GM23248 (cell line): ENCODE data around the gene CHAC1. TPM values are rescaled to one million over a fixed set of nuclear protein-coding genes. Genes with fewer than 3 reads are reported as not detected.

ENCODE experiments used
- DNase-seq: peaks from one replicate; pipeline ENCODE4 v3.0.0-alpha.2; 2015
- H2AFZ ChIP-seq: fragments of 200-600 bp; sonication (generic); 2 replicates; pipeline ENCODE4 v1.6.1; 2016; ENCODE audit warnings: antibody characterized with exemption
- H3F3A ChIP-seq: fragments of 200-600 bp; sonication (generic); 2 replicates; pipeline ENCODE4 v1.6.1; 2016; ENCODE audit warnings: mild to moderate bottlenecking, antibody characterized with exemption, mixed run types; ENCODE audit not compliant: insufficient read depth
- H3K27ac ChIP-seq: fragments of 200-600 bp; sonication (generic); 2 replicates; pipeline ENCODE4 v1.5.1; 2016; ENCODE audit warnings: mild to moderate bottlenecking
- H3K27me3 ChIP-seq: fragments of 200-600 bp; sonication (generic); replicated peaks from 2 replicates; pipeline ENCODE4 v1.6.1; 2016; ENCODE audit warnings: mild to moderate bottlenecking; ENCODE audit not compliant: insufficient read depth
- H3K36me3 ChIP-seq: fragments of 200-600 bp; sonication (generic); 2 replicates; pipeline ENCODE4 v1.6.1; 2016; ENCODE audit warnings: low read depth, mild to moderate bottlenecking
- H3K4me1 ChIP-seq: fragments of 200-600 bp; sonication (generic); 2 replicates; pipeline ENCODE4 v1.6.1; 2016; ENCODE audit warnings: mild to moderate bottlenecking; ENCODE audit not compliant: insufficient read depth
- H3K4me2 ChIP-seq: fragments of 200-600 bp; sonication (generic); one replicate; pipeline ENCODE4 v1.6.1; 2016; ENCODE audit warnings: mild to moderate bottlenecking; ENCODE audit not compliant: unreplicated experiment
- H3K4me3 ChIP-seq: fragments of 200-600 bp; sonication (generic); 2 replicates; pipeline ENCODE4 v1.5.1; 2016; ENCODE audit warnings: mild to moderate bottlenecking
- H3K79me2 ChIP-seq: fragments of 200-600 bp; sonication (generic); 2 replicates; pipeline ENCODE4 v1.6.1; 2016; ENCODE audit warnings: mild to moderate bottlenecking; ENCODE audit not compliant: insufficient read depth
- H3K9ac ChIP-seq: fragments of 200-600 bp; sonication (generic); 2 replicates; pipeline ENCODE4 v1.6.1; 2016; ENCODE audit warnings: mild to moderate bottlenecking
- H3K9me2 ChIP-seq: fragments of 200-600 bp; sonication (generic); 2 replicates; pipeline ENCODE4 v1.6.1; 2016; ENCODE audit warnings: mixed run types, mild to moderate bottlenecking, moderate library complexity; ENCODE audit not compliant: insufficient read depth
- H3K9me3 ChIP-seq: fragments of 200-600 bp; sonication (generic); one replicate; pipeline ENCODE4 v1.6.1; 2017; ENCODE audit warnings: low read depth
- H4K20me1 ChIP-seq: fragments of 200-600 bp; sonication (generic); 2 replicates; pipeline ENCODE4 v1.6.0; 2016; ENCODE audit not compliant: insufficient read depth
- EZH2 ChIP-seq: fragments of 200-600 bp; sonication (generic); IDR thresholded peaks from 2 replicates; pipeline ENCODE4 v1.6.1; 2018; ENCODE audit warnings: antibody characterized with exemption, mild to moderate bottlenecking; ENCODE audit not compliant: insufficient read depth, poor library complexity, severe bottlenecking
- EZH2phosphoT487 ChIP-seq: fragments of 200-600 bp; sonication (generic); IDR thresholded peaks from 2 replicates; pipeline ENCODE4 v1.6.1; 2018; ENCODE audit warnings: antibody characterized with exemption, moderate library complexity, mild to moderate bottlenecking, low read depth; ENCODE audit not compliant: insufficient read depth
- WGBS, 2 experiments: methylation state at CpG; one replicate each; pipeline ENCODE4 v1.1.6; 2015 to 2017; ENCODE audit warnings: low lambda C conversion rate in 2 of 2, low coverage in 1 of 2; ENCODE audit errors: missing lambda C conversion rate in 2 of 2; 5-methylcytosine and 5-hydroxymethylcytosine counted together
- in situ Hi-C: fragments of 300-500 bp; cut with MboI; formaldehyde crosslinking; loops from 2 replicates; pipeline ENCODE4 v1.15.0; 2020
- polyA plus RNA-seq: library from polyadenylated mRNA; unstranded; fragments of >200 nt; fragmentation: Nextera tagmentation; extraction: Ambion mirVana; gene quantifications from 2 replicates; pipeline ENCODE4 v1.2.1, GENCODE V29; 2016
- total RNA-seq: library from RNA; depleted of rRNA; stranded (reverse); fragments of >200 nt; shearing (Covaris generic); gene quantifications from 2 replicates; pipeline ENCODE4 v1.2.3, GENCODE V29; 2014

CHAC1 gene
- total and polyA plus RNA-seq, 2 experiments from 2014 or later, result 43.8 to 74.4 TPM

GRCh38 chr15:40911693-40912092 lies 41.6 kb upstream of the CHAC1 start:
- Histone ChIP-seq H2AFZ (no peak overlapping the region), H3K27me3 (no peaks in the 10 kb centered on the region), H3K4me3 (no peak overlapping the region), H3K4me2 (no peak overlapping the region), H3K9ac (no peak overlapping the region), H3F3A (0 out of 2 replicates have a peak, but pooled peaks cover 4% of the 10 kb centered on the region), H3K9me2 (no peaks in the 10 kb centered on the region), H3K36me3 (no peaks in the 10 kb centered on the region), H3K9me3 (no peaks in the 10 kb centered on the region), H4K20me1 (no peaks in the 10 kb centered on the region), H3K79me2 (no peaks in the 10 kb centered on the region), H3K27ac (no peak overlapping the region), H3K4me1 (peaks cover 17% of the 10 kb centered on the region)
- no peak for TF ChIP-seq EZH2phosphoT487
- TF ChIP-seq EZH2, result no peak
- no peak for DNase-seq
- in situ Hi-C loops, result loop anchor here (10.0 kb wide), 1 partner anchor 263 kb away; no protein-coding TSS in a partner anchor
- 73 to 90% methylated on average over 2 of the region's 2 CpGs for WGBS, 2 experiments

- TF ChIP-seq EZH2phosphoT487 (no peak), EZH2 (no peak)
- Histone ChIP-seq H3K4me1 (peaks cover 11% of the 10 kb centered on the region), H3K9me2 (no peaks in the 10 kb centered on the region), H3F3A (0 out of 2 replicates have a peak, but pooled peaks cover 4% of the 10 kb centered on the region), H3K79me2 (no peaks in the 10 kb centered on the region), H3K27ac (no peak overlapping the region), H3K9me3 (no peaks in the 10 kb centered on the region), H3K36me3 (no peaks in the 10 kb centered on the region), H3K4me2 (no peak overlapping the region), H3K4me3 (no peak overlapping the region), H3K9ac (no peak overlapping the region), H2AFZ (no peak overlapping the region), H4K20me1 (no peaks in the 10 kb centered on the region), H3K27me3 (no peaks in the 10 kb centered on the region)
- 86 to 93% methylated on average over 6 of the region's 6 CpGs for WGBS, 2 experiments
- DNase-seq, result no peak
- in situ Hi-C loops, result loop anchor here (10.0 kb wide), 1 partner anchor 262 kb away; no protein-coding TSS in a partner anchor
These were observed 40.8 kb upstream of the CHAC1 start for GRCh38 chr15:40912478-40912877.

- no peak for DNase-seq
- Histone ChIP-seq H3F3A (0 out of 2 replicates have a peak, but pooled peaks cover 3% of the 10 kb centered on the region), H3K4me2 (no peak overlapping the region), H3K9me2 (no peaks in the 10 kb centered on the region), H3K9ac (no peak overlapping the region), H2AFZ (no peak overlapping the region), H3K27me3 (no peaks in the 10 kb centered on the region), H3K27ac (no peak overlapping the region), H3K4me1 (peaks cover 11% of the 10 kb centered on the region), H3K4me3 (no peak overlapping the region), H3K79me2 (no peaks in the 10 kb centered on the region), H4K20me1 (no peaks in the 10 kb centered on the region), H3K36me3 (no peaks in the 10 kb centered on the region), H3K9me3 (no peaks in the 10 kb centered on the region)
- no peak for TF ChIP-seq EZH2phosphoT487
- no peak for TF ChIP-seq EZH2
- 88 to 95% methylated on average over 12 of the region's 12 CpGs for WGBS, 2 experiments
- in situ Hi-C loops, result loop anchor here (10.0 kb wide), 1 partner anchor 261 kb away; no protein-coding TSS in a partner anchor
These were observed 39.3 kb upstream of the CHAC1 start for GRCh38 chr15:40914013-40914412.

- WGBS, 2 experiments, result 76 to 80% methylated on average over 8 of the region's 8 CpGs
- in situ Hi-C loops, result loop anchor here (10.0 kb wide), 1 partner anchor 260 kb away; no protein-coding TSS in a partner anchor
These were observed 38.8 kb upstream of the CHAC1 start for GRCh38 chr15:40914486-40914885.

More at GRCh38 chr15:40914486-40914885, 38.8 kb upstream of the CHAC1 start:
- Histone ChIP-seq H3K79me2 (no peaks in the 10 kb centered on the region), H3F3A (no peaks in the 10 kb centered on the region), H3K9me2 (no peaks in the 10 kb centered on the region), H3K9ac (no peak overlapping the region), H3K4me3 (no peak overlapping the region), H3K27me3 (no peaks in the 10 kb centered on the region), H2AFZ (no peak overlapping the region), H3K9me3 (no peaks in the 10 kb centered on the region), H3K36me3 (no peaks in the 10 kb centered on the region), H4K20me1 (no peaks in the 10 kb centered on the region), H3K4me1 (peaks cover 11% of the 10 kb centered on the region), H3K4me2 (no peak overlapping the region), H3K27ac (no peak overlapping the region)
- TF ChIP-seq EZH2, result no peak
- TF ChIP-seq EZH2phosphoT487, result no peak
- DNase-seq, result no peak
